DND-41 (cell line): ENCODE data around the gene SLC25A42.

Source experiments
- ATAC-seq: fragments of 200-7000 bp; cut with Tn5 transposase; 3 replicates; pipeline ENCODE4 v1.9.1; 2021; ENCODE audit warnings: low read depth; ENCODE audit not compliant: insufficient read depth
- DNase-seq: peaks from one replicate; pipeline ENCODE4 v3.0.0-alpha.2; 2020
- H2AFZ ChIP-seq: 2 replicates; pipeline ENCODE4 v1.6.0; 2012; ENCODE audit warnings: low read depth, low read length
- H3K27ac ChIP-seq: 2 replicates; pipeline ENCODE4 v1.5.1; 2012; ENCODE audit warnings: low read length, inconsistent platforms
- H3K27me3 ChIP-seq: fragments of 200-600 bp; sonication (generic); 2 replicates; pipeline ENCODE4 v1.6.0; 2012; ENCODE audit warnings: low read length, mild to moderate bottlenecking, inconsistent platforms; ENCODE audit not compliant: insufficient read depth, poor library complexity
- H3K36me3 ChIP-seq: 2 replicates; pipeline ENCODE4 v1.5.1; 2012; ENCODE audit warnings: low read length, inconsistent platforms; ENCODE audit not compliant: insufficient read depth
- H3K4me1 ChIP-seq: 2 replicates; pipeline ENCODE4 v1.5.1; 2012; ENCODE audit warnings: mild to moderate bottlenecking, low read length; ENCODE audit not compliant: insufficient read depth
- H3K4me2 ChIP-seq: 2 replicates; pipeline ENCODE4 v1.6.0; 2012; ENCODE audit warnings: mild to moderate bottlenecking, moderate library complexity, low read length, inconsistent platforms; ENCODE audit not compliant: insufficient read depth
- H3K4me3 ChIP-seq, 2 experiments: fragments of 200-600 bp in 1 of 2; shearing (Covaris generic) in 1 of 2; 2 replicates each; pipeline ENCODE4 v1.5.1; 2012 to 2016; ENCODE audit warnings: inconsistent platforms in 2 of 2, low read length in 2 of 2, mild to moderate bottlenecking in 2 of 2, low read depth in 1 of 2, moderate library complexity in 1 of 2
- H3K79me2 ChIP-seq: 2 replicates; pipeline ENCODE4 v1.6.0; 2012; ENCODE audit warnings: low read length, inconsistent platforms; ENCODE audit not compliant: insufficient read depth
- H3K9ac ChIP-seq: 2 replicates; pipeline ENCODE4 v1.6.0; 2012; ENCODE audit warnings: low read depth, mild to moderate bottlenecking, inconsistent platforms, low read length, moderate library complexity
- H3K9me3 ChIP-seq: 2 replicates; pipeline ENCODE4 v1.5.1; 2012; ENCODE audit warnings: low read length, moderate library complexity, mild to moderate bottlenecking, inconsistent platforms; ENCODE audit not compliant: insufficient read depth, severe bottlenecking
- H4K20me1 ChIP-seq: 2 replicates; pipeline ENCODE4 v1.6.0; 2012; ENCODE audit warnings: low read length; ENCODE audit not compliant: insufficient read depth
- CTCF ChIP-seq: IDR thresholded peaks from 2 replicates; pipeline ENCODE4 v1.5.1; 2012; ENCODE audit warnings: borderline replicate concordance, low read length, moderate library complexity, mild to moderate bottlenecking; ENCODE audit not compliant: poor library complexity, severe bottlenecking; ENCODE audit errors: extremely low read depth
- EZH2 ChIP-seq: IDR thresholded peaks from 3 replicates; pipeline ENCODE4 v1.6.1; 2012; ENCODE audit warnings: borderline replicate concordance, low read depth, mild to moderate bottlenecking, moderate library complexity, low read length, inconsistent platforms; ENCODE audit not compliant: severe bottlenecking

Gene SLC25A42

GRCh38 chr19:19050731-19051130 is 13.1 kb upstream of the SLC25A42 start:
- H3K36me3 ChIP-seq = peaks cover 93% of the 10 kb centered on the region
- ATAC-seq = peak; percentile 20; the same call in 1 of the 3 replicates
- H3K79me2 ChIP-seq = peaks cover 2% of the 10 kb centered on the region; the same call in 1 of the 2 replicates
- H3K4me2 ChIP-seq = no peak overlapping the region
- TF ChIP-seq CTCF (no peak), EZH2 (no peak)
- no peaks in the 10 kb centered on the region for H3K4me1 ChIP-seq
- DNase-seq = no peak
- no peak overlapping the region for H3K27ac ChIP-seq
- no peaks in the 10 kb centered on the region for H3K9me3 ChIP-seq
- no peak overlapping the region for H3K4me3 ChIP-seq
- no peak overlapping the region for H3K9ac ChIP-seq
- no peak overlapping the region for H2AFZ ChIP-seq
- H4K20me1 ChIP-seq = peaks cover 45% of the 10 kb centered on the region
- no peaks in the 10 kb centered on the region for H3K27me3 ChIP-seq

GRCh38 chr19:19051478-19052213 is 12.1 kb upstream of the SLC25A42 start:
- Histone ChIP-seq H3K9me3 (no peaks in the 10 kb centered on the region), H2AFZ (no peak overlapping the region), H4K20me1 (peaks cover 46% of the 10 kb centered on the region), H3K27me3 (no peaks in the 10 kb centered on the region), H3K4me1 (no peaks in the 10 kb centered on the region), H3K36me3 (peaks cover 94% of the 10 kb centered on the region), H3K9ac (no peak overlapping the region), H3K4me3 (no peak overlapping the region), H3K27ac (no peak overlapping the region), H3K79me2 (peaks cover 2% of the 10 kb centered on the region; the same call in 1 of the 2 replicates), H3K4me2 (no peak overlapping the region)
- DNase-seq (no peak), ATAC-seq (no peak)
- TF ChIP-seq EZH2 (no peak), CTCF (no peak)

GRCh38 chr19:19052921-19053320 is 10.9 kb upstream of the SLC25A42 start:
- H3K36me3 ChIP-seq = peaks cover 94% of the 10 kb centered on the region
- H3K79me2 ChIP-seq = peaks cover 2% of the 10 kb centered on the region; the same call in 1 of the 2 replicates
- peaks cover 46% of the 10 kb centered on the region for H4K20me1 ChIP-seq
- no peak overlapping the region for H2AFZ ChIP-seq
- no peaks in the 10 kb centered on the region for H3K9me3 ChIP-seq
- TF ChIP-seq EZH2 = no peak
- TF ChIP-seq CTCF = no peak
- no peak overlapping the region for H3K4me2 ChIP-seq
- no peaks in the 10 kb centered on the region for H3K27me3 ChIP-seq
- no peak overlapping the region for H3K27ac ChIP-seq
- no peak overlapping the region for H3K9ac ChIP-seq
- no peaks in the 10 kb centered on the region for H3K4me1 ChIP-seq
- H3K4me3 ChIP-seq = no peak overlapping the region
- no peak for ATAC-seq
- DNase-seq = no peak
